ENCODE data around the gene SYT13. TPM values are rescaled to one million over a fixed set of nuclear protein-coding genes. Genes with fewer than 3 reads are reported as not detected.

Gene SYT13
- total RNA-seq, 4 donors from 2014 or later: not detected

DNA sequence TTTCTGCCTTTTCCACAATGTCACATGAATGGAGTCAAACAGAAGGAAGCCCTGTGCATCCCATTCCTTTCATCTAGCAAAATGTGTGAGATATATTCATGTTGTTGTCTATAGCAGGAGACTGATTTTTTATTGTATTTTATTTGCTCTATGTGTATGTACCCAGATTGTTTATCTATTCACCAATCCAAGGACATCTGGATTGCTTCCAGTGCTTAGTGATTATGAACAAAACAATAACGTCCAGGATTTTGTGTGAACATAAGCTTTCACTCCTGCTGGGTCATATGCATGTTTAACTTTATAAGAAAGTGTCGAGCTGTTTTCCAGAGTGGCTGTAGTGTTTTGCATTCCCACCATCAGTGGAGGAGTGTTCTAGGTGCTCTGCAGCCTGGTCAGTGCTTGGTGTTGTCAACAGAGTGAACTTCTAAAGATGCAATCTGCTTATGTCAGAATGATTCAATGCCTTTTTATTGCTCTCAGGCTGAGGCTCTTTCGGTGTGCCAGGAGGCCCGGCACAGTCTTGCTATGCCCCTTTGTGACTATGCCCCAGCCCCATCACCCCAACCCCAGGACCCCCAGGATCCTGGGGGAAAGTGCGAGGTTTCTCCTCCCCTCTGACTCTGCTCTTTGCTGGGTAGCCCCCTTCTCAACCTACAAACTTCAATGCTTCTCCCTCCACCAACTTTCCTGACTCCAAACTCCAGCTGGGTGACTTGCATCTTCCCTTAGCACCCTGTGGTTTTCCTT lies 19.9 kb upstream of the SYT13 start:
- TF ChIP-seq, protein P1, sequence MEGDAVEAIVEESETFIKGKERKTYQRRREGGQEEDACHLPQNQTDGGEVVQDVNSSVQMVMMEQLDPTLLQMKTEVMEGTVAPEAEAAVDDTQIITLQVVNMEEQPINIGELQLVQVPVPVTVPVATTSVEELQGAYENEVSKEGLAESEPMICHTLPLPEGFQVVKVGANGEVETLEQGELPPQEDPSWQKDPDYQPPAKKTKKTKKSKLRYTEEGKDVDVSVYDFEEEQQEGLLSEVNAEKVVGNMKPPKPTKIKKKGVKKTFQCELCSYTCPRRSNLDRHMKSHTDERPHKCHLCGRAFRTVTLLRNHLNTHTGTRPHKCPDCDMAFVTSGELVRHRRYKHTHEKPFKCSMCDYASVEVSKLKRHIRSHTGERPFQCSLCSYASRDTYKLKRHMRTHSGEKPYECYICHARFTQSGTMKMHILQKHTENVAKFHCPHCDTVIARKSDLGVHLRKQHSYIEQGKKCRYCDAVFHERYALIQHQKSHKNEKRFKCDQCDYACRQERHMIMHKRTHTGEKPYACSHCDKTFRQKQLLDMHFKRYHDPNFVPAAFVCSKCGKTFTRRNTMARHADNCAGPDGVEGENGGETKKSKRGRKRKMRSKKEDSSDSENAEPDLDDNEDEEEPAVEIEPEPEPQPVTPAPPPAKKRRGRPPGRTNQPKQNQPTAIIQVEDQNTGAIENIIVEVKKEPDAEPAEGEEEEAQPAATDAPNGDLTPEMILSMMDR (IDR thresholded peaks at IDR 0.05; ENCODE audit: low read depth): no peak

DNA sequence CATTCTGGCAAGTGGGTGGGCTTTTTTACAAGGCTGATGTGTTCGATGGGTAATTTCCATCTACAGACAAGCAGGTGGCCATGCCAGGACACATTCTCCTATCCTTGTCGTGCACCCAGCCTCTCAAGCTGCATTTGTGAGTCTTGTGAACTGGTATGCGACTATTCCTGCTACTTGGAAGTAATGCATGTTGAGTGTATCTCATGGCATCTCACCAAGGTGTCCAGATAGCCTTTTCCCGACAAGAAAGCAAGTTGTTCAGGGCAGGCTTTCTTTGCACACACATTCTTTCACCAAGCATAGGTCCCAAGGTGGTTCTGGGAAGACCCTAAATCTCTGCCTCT lies 18.8 kb upstream of the SYT13 start:
- TF ChIP-seq, protein P1 (IDR thresholded peaks at IDR 0.05; ENCODE audit: low read depth): no peak

DNA sequence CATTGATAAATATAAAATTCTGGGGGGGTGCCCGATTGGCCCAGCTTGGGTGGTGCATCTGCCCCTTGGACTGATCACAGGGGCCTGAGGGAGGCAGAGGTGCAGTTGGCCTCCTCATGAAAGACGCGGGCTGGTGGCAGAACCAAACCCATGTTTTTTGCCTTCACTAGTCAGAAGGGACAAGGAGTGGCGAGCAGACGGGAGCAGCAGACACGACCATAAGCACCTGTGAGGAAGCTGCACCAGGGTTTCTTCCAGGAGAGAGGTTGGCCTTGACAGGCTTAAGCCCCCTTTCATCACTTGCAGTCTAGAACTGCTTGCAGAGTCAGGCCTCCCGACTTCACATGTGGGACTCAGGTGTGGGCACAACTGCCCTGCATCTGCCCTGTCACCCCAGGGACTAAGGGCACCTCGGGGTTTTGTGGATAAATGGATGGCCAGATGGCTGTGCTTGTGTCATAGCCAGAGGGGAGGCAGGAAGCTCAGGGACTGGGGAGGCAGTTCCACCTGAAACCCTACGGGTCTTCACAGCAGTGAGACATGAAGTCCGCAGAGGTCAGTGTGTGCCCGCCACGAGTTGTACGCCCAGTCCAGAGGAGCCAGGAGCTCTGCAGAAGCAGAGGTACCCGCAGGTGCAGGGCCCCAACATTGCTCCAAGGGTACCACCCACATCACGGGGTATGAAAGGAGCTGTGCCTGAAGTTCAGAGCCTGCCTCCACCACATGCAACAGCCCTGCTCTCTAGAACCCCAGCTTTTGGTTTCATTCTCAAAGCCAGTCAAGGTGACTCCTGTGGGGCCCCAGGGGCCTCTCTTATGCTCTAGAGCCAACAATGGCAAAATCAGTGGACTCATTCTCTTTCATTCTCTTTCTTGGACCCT lies 18.2 kb upstream of the SYT13 start:
- TF ChIP-seq, protein P1 (IDR thresholded peaks at IDR 0.05; ENCODE audit: low read depth): no peak

DNA sequence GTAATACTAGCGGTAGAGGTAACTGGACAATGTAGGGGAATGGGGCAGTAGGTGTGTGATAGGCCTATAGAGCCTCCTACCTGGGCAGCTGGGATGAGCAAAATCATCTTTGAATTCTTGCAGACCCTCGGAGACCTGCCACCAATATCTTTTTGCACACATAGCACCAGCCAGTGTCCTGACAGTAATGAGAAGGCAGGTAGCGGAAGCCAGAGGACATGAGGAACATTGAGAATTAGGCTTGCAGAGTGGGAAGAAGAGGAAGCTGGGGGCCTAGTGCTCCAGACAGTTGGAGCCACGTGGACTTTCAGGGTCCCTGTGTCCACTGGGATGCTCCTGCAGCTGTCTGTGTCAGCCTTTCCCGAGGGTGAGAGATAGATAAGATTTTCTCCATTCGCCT lies 17.2 kb upstream of the SYT13 start:
- TF ChIP-seq, protein P1 (IDR thresholded peaks at IDR 0.05; ENCODE audit: low read depth): no peak

DNA sequence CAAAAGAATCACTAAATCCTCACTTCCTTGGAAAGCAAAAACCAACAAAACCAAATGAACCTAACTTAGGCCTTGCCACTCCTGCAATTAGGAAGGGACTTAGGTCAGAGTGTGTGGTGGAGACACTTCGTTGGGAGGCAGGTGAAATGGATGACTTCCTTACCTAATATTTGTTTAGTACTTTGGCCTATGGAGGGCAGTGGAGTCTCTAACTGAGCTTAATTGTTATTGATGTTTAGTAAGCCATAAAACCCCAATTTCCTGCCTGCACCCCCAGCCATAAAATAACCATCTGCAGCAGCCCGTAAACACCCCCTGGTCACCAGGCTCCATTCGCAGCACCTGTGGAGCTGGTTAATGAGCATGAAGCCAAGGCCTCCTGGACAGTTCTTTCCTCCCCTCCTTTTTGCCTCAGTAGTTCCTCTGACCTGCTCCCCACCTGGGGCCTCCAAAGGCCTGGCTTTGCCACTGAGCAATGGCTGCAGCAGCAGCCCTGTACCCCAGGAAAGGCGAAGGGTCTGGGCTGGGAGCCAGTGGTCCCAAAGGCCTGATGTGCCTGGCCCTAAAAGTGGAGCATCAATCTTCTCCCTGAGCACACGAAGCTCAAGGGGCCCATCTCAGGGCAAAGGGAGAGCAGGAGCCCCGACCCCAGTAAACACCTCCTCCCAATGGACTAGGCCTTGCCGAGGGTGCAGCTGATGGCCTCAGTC lies 15.6 kb upstream of the SYT13 start:
- TF ChIP-seq, protein P1 (IDR thresholded peaks at IDR 0.05; ENCODE audit: low read depth): no peak

DNA sequence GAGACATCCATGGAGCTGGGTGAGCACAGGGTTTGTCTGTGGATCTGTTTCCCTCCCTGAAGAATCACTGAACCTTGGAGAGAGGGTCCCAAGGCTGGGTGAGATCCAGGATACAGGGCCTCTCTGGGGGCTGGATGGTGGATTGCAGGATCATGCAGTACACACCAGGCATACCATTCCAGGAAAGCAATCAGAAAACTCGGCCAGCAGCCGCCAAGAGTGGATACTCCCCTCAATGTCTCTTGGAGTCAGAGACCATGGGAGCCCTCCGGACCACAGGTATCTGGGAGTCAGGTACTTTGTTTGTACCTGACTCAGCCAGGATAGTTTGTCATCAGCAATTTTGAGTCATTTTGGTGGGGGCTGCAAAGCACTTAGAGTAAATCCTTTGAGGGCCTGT lies 14.6 kb upstream of the SYT13 start:
- TF ChIP-seq, protein P1 (IDR thresholded peaks at IDR 0.05; ENCODE audit: low read depth): no peak

DNA sequence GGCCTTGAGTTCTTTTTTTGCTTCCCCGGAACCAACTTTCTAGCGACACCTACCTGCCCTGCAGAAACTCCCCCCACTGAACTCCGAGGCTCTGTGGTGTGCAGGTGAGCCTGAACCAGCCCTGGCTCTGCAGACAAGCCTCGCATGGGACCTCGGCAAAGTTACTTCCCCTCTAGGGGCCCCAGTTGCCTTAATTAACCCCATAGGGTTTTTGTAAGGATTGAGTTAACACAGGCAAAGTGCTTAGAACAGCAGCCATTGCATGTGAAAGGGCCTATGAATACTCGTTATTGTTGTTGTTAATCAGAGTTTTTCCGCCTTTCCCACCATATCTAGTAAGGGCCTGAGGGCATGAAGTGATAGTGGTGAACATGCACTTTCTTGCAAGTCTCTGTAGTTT lies 12.6 kb upstream of the SYT13 start:
- TF ChIP-seq, protein P1 (IDR thresholded peaks at IDR 0.05; ENCODE audit: low read depth): no peak
